ENCODE measurements around the gene KCTD17. TPM values are rescaled to one million over a fixed set of nuclear protein-coding genes. Genes with fewer than 3 reads are reported as not detected.

The KCTD17 gene
- total and polyA plus RNA-seq, 2 donors (not counting 1 experiment from before 2014, with no cell fraction given): 10.6 to 19.3 TPM

- no peaks in the 10 kb centered on the region for H3K36me3 ChIP-seq (ENCODE audit: control insufficient read depth, insufficient read depth, low read length)
- peak within 1 kb of the TSS; percentile 96 for H2AFZ ChIP-seq (ENCODE audit: low read length)
- H3K4me1 ChIP-seq (ENCODE audit: control insufficient read depth, extremely low read depth, insufficient read depth, low read length): peaks cover 4% of the 10 kb centered on the region
- no peaks in the 10 kb centered on the region for H3K9me3 ChIP-seq (ENCODE audit: control insufficient read depth, insufficient read depth, low read depth, low read length)
- peak within 1 kb of the TSS; percentile 92 for H3K4me2 ChIP-seq (ENCODE audit: extremely low read depth, insufficient read depth, low read length)
- DNase-seq (ENCODE audit: low read depth in 2 of 2): peak; percentile 62 to 69
- H3K4me3 ChIP-seq (replicated peaks in 1 of 4; ENCODE audit: control extremely low read depth in 1 of 4, insufficient read depth in 1 of 4, low read depth in 3 of 4, low read length in 4 of 4): peak within 1 kb of the TSS; percentile 76 to 88 (median 84)
- no peaks in the 10 kb centered on the region for H4K20me1 ChIP-seq (ENCODE audit: control insufficient read depth, extremely low read depth, insufficient read depth, low read length)
- no peak for TF ChIP-seq EZH2 (IDR thresholded peaks at IDR 0.05; ENCODE audit: low read length, missing control alignments)
- no peak for TF ChIP-seq CTCF (conservative IDR thresholded peaks at IDR 0.05 in 1 of 2, IDR thresholded peaks at IDR 0.05 in 1 of 2; ENCODE audit: low read depth in 1 of 2, low read length in 2 of 2)
- peak within 1 kb of the TSS; percentile 50 for H3K27ac ChIP-seq (ENCODE audit: insufficient read depth, low read length)
- peaks cover 5% of the 10 kb centered on the region for H3K79me2 ChIP-seq (ENCODE audit: control insufficient read depth, insufficient read depth, low read length)
- peak within 1 kb of the TSS; percentile 85 for H3K9ac ChIP-seq (ENCODE audit: insufficient read depth, low read length)
- H3K27me3 ChIP-seq (ENCODE audit: control insufficient read depth, insufficient read depth, low read length): no peaks in the 10 kb centered on the region
Observed at GRCh38 chr22:37019309-37020191, 32.0 kb upstream of the KCTD17 start, which contains the start of the genes MPST and TST. Gene MPST, plus strand, starts transcription at chr22:37019742. Its CDS starts 95 bp downstream, at chr22:37019837. Gene TST, minus strand, starts transcription at chr22:37019447. Its CDS starts 715 bp downstream, at chr22:37018732.

- Histone ChIP-seq H3K4me3 (replicated peaks in 1 of 4; ENCODE audit: control extremely low read depth in 1 of 4, insufficient read depth in 1 of 4, low read depth in 3 of 4, low read length in 4 of 4) (peak overlapping the region; percentile 67 to 88 (median 80)), H2AFZ (ENCODE audit: low read length) (peak overlapping the region; percentile 96), H3K27me3 (ENCODE audit: control insufficient read depth, insufficient read depth, low read length) (no peaks in the 10 kb centered on the region), H3K9ac (ENCODE audit: insufficient read depth, low read length) (peak overlapping the region; percentile 85), H4K20me1 (ENCODE audit: control insufficient read depth, extremely low read depth, insufficient read depth, low read length) (no peaks in the 10 kb centered on the region), H3K27ac (ENCODE audit: insufficient read depth, low read length) (peak overlapping the region; percentile 27), H3K36me3 (ENCODE audit: control insufficient read depth, insufficient read depth, low read length) (no peaks in the 10 kb centered on the region), H3K9me3 (ENCODE audit: control insufficient read depth, insufficient read depth, low read depth, low read length) (no peaks in the 10 kb centered on the region), H3K79me2 (ENCODE audit: control insufficient read depth, insufficient read depth, low read length) (peaks cover 5% of the 10 kb centered on the region), H3K4me2 (ENCODE audit: extremely low read depth, insufficient read depth, low read length) (peak overlapping the region; percentile 83), H3K4me1 (ENCODE audit: control insufficient read depth, extremely low read depth, insufficient read depth, low read length) (peaks cover 4% of the 10 kb centered on the region)
- TF ChIP-seq CTCF (conservative IDR thresholded peaks at IDR 0.05 in 1 of 2, IDR thresholded peaks at IDR 0.05 in 1 of 2; ENCODE audit: low read depth in 1 of 2, low read length in 2 of 2): no peak
- no peak for TF ChIP-seq EZH2 (IDR thresholded peaks at IDR 0.05; ENCODE audit: low read length, missing control alignments)
- DNase-seq (ENCODE audit: low read depth in 2 of 2): peak; percentile 53 to 62
Observed at GRCh38 chr22:37020192-37020479, 31.4 kb upstream of the KCTD17 start.

- no peak overlapping the region for H3K4me3 ChIP-seq (replicated peaks in 1 of 4; ENCODE audit: control extremely low read depth in 1 of 4, insufficient read depth in 1 of 4, low read depth in 3 of 4, low read length in 4 of 4)
- no peak overlapping the region for H3K4me2 ChIP-seq (ENCODE audit: extremely low read depth, insufficient read depth, low read length)
- no peaks in the 10 kb centered on the region for H4K20me1 ChIP-seq (ENCODE audit: control insufficient read depth, extremely low read depth, insufficient read depth, low read length)
- H3K9me3 ChIP-seq (ENCODE audit: control insufficient read depth, insufficient read depth, low read depth, low read length): no peaks in the 10 kb centered on the region
- no peaks in the 10 kb centered on the region for H3K27me3 ChIP-seq (ENCODE audit: control insufficient read depth, insufficient read depth, low read length)
- no peak overlapping the region for H3K9ac ChIP-seq (ENCODE audit: insufficient read depth, low read length)
- no peak overlapping the region for H3K27ac ChIP-seq (ENCODE audit: insufficient read depth, low read length)
- no peak for DNase-seq (ENCODE audit: low read depth in 2 of 2)
- peaks cover 4% of the 10 kb centered on the region for H3K4me1 ChIP-seq (ENCODE audit: control insufficient read depth, extremely low read depth, insufficient read depth, low read length)
- no peak overlapping the region for H2AFZ ChIP-seq (ENCODE audit: low read length)
- H3K36me3 ChIP-seq (ENCODE audit: control insufficient read depth, insufficient read depth, low read length): peaks cover 2% of the 10 kb centered on the region
- TF ChIP-seq CTCF (conservative IDR thresholded peaks at IDR 0.05 in 1 of 2, IDR thresholded peaks at IDR 0.05 in 1 of 2; ENCODE audit: low read depth in 1 of 2, low read length in 2 of 2): no peak
- no peak for TF ChIP-seq EZH2 (IDR thresholded peaks at IDR 0.05; ENCODE audit: low read length, missing control alignments)
- peaks cover 5% of the 10 kb centered on the region for H3K79me2 ChIP-seq (ENCODE audit: control insufficient read depth, insufficient read depth, low read length)
Observed at GRCh38 chr22:37021041-37021440, 30.5 kb upstream of the KCTD17 start.
